HG02610 (cell line): ENCODE results near the gene ITGA6.

ENCODE experiments used
- ATAC-seq: cut with Tn5 transposase; IDR thresholded peaks from one replicate; pipeline ENCODE4 v1.9.1; 2021; ENCODE audit warnings: mild to moderate bottlenecking, moderate library complexity; ENCODE audit not compliant: unreplicated experiment

The ITGA6 gene

GRCh38 chr2:172462849-172463381, 35.5 kb downstream of the ITGA6 start:
- ATAC-seq, result peak; percentile 50

DNA sequence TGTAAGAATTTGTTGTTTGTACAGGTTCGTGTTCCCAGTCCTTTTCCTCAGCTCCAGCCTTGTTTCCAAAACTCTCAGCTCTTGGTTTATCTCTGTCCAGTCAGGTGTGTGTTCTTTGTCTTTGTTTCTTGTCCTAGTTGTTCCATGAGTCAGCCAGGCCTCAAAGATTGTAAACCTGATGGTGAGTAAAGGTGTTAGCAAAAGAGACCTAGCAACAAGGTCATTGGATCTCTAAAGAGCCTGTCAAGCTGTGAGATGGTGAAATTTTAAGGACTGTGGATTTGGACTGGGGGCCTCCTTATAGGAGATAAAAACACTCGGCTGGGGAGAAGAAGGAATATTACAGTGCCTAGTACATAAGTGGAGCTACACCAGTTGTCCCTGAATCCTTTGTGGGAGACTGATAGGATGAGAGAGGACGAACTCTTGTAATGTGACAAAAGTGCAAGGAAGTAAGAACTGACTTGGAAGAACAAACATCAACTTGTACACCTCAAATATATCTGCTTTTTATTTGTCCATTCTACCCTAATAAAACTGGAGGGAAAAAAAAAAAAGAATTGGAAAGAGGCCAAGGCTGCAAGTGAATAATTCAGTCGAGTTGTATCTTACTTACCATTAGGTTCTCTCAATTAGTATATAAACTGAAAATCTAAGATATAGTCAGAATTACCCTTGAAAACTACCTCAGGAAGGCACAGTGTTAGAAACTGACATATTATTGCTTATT, 37.2 kb downstream of the ITGA6 start:
- ATAC-seq, result no peak

GRCh38 chr2:172465417-172466334, 38.3 kb downstream of the ITGA6 start:
- ATAC-seq, result no peak

- ATAC-seq, result no peak
Measured at GRCh38 chr2:172467382-172467781, 40.0 kb downstream of the ITGA6 start.

- no peak for ATAC-seq
Measured at GRCh38 chr2:172470958-172471922, 43.9 kb downstream of the ITGA6 start.

GRCh38 chr2:172472446-172473033, 45.2 kb downstream of the ITGA6 start:
- ATAC-seq, result no peak

DNA sequence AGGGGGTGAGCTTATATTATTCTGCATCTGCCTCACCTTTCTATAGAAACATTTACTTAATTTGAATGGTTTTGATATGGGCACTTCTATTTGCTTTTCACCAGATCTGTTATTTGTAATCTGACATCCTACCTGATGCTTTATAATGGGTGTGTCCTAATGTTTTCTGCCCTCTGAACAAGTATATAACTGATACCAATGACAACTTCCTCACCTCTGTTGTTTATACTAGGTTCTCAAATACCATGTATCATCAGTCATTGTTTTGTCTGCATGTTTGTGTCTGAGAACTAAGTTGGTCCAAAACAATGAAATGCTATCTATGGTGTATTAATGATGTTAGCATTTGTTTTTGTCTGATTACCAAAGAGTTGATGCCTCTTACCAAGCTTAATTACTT, 45.8 kb downstream of the ITGA6 start:
- no peak for ATAC-seq

- no peak for ATAC-seq
Measured at GRCh38 chr2:172478353-172478752, 51.0 kb downstream of the ITGA6 start.

DNA sequence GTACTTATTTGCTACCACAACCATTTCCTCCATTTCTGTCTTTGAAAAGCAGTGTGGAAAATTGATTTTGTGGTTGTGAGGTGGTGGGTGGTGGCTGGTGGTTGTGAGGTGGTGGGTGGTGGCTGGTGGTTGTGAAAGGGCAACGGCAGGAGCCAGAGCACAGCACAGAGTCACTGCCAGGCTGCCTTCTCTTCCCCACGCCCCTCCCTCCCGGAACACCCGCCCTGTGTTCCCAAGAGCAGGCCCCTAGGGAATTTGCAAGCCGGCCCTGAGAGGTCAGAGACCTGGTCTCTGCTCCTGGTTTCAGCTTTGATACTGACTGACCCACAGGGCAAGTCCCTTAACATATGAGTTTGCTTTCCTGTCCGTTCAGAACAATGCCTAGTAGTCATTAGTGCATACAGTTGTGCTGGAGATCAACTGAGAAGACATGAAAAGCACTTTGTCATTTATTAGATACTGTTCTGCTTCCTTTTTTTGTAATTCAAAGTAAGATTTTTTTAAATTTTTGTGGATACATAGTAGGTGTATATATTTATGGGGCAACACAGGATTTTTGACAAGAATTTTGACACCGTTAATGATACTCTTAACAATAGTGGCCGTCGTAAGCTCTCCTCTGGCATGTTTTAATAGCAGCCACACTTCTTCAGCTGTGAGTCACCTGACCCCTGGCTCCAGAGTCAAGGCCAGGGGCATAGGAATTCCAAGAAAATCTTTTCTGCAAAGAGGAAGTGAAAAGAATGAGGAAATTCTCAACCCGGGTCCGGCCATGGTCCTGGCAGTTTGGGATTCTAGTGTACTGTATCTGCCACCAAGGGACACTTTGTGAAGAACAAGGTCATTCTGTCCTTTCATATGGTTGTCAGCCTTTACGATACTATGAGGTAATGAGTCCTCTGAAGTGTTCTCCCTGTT, 53.2 kb downstream of the ITGA6 start:
- ATAC-seq, result no peak

DNA sequence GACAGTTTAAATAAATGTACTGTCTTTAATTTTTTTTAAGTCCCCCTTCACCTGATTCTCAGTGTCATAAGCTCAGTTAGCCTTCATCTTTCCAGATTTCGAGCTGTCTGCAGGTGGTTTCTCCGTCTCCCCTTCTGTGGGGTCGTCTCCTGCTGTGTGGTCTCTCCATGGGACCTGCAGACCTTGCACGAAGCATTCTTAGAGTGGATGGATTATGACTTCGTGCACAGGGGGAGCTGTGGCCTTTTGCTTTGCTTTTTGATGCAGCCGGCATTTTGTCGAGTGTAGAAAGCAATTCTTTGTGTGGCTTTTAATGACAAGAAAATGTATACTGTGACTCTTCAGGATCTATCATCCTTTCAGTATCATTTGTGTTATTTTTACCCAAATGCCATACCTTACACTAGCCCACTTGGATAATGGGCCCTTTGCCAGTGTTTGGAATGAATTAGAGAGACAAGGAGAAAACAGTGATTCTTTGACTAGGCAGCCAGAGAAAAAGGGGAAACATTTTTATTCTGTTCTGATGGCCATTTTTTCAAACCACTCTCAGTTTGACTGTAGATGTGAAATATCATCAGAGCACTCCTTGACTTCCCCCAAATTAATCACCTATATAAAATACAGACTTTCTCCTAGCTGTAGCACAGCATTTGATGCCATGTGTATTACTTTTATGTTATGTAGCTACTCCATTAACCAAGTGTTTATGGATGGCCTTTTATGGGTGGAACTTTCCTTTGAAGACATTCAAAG, 54.3 kb downstream of the ITGA6 start:
- ATAC-seq, result no peak

- ATAC-seq, result no peak
Measured at GRCh38 chr2:172484253-172484652, 56.9 kb downstream of the ITGA6 start.

DNA sequence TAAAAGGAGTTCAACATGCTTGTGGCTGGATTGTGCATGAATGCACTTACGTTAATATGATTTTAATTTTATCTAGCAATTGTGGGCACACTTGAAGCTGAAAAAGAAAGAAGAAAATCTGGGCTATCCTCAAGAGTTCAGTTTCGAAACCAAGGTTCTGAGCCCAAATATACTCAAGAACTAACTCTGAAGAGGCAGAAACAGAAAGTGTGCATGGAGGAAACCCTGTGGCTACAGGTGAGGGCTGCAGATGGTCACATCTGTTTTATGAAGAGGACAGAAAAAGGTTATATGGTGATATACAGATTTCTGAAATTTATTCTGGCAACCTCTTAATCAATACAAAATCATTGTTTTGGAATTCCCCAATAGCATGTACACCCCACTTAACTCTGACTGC, 57.3 kb downstream of the ITGA6 start:
- no peak for ATAC-seq

DNA sequence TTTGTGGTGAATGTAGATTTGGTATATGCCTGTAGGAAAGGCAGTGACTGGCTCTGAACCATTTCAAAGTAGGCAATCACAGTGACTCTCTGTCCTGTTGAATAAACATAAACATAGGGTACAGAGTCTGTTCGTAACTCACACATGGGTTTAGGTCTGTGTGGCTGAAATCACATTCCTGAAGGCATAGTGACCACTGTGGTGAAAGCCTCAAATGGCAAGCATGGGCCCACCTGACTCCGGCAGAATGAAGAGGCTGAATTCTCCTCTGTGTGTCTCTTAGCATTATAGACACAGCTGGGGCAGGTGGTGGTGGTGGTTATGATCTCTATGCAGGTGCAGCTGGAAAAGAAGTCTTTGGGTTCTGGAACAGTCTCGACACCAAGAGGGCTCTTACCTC, 61.2 kb downstream of the ITGA6 start:
- no peak for ATAC-seq

DNA sequence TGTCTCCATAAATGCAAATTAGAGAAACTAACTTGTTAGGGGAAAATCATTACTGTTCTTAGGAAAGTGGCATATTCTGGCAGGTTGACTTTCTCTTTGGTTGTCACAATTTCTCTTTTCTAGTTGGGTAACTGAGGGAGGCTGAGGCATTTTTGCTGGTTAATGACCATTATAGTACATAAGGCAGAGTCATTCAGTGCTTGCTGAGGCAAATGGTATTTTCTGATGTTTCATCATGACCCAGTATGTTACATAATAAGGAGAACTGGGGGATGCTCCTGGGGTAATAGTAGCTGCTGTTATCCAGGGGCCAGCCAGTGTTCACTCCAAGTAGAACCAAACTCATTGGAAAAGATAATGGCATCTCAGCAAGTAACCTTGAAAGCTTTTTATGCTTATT, 62.3 kb downstream of the ITGA6 start:
- no peak for ATAC-seq

DNA sequence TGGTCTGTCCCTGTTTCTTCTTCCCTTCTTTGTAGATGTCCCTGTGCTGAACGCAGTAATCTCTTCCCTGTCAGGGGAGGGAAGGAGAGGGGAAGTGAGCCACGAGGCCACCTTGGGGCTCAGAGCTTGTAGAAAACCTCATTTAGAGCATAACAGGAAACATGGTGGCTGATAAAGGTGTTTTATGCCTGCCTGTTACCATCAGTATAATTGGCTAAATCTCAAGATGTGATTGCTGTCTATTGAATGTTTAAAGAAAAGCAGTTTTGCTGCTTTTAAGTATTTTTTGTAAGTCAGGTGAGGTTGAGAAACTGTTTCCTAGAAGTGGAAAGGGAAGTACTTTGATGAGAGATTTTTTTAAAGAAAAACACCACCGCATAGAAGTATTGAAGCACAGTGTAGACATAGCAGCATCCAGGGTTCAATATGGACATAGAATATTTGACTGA, 68.8 kb downstream of the ITGA6 start:
- ATAC-seq, result no peak

- ATAC-seq, result no peak
Measured at GRCh38 chr2:172507199-172507598, 79.8 kb downstream of the ITGA6 start.

DNA sequence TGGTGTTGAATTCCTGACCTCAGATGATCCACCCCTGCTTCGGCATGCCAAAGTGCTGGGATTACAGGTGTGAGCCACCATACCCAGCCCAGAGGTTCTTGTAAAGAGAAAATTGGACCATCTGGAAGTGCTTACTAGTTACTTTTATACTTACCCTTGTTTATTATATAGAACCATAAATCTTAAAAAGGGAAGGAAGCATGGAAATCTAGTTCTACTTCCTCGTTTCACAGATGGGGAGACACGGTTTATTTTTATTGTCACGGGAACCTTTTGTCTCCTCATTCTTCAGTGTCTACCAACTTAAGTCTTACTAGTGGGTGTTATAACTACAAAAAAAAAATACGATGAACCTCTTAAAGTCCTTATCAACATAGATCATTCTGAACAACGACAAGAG, 82.7 kb downstream of the ITGA6 start:
- no peak for ATAC-seq

DNA sequence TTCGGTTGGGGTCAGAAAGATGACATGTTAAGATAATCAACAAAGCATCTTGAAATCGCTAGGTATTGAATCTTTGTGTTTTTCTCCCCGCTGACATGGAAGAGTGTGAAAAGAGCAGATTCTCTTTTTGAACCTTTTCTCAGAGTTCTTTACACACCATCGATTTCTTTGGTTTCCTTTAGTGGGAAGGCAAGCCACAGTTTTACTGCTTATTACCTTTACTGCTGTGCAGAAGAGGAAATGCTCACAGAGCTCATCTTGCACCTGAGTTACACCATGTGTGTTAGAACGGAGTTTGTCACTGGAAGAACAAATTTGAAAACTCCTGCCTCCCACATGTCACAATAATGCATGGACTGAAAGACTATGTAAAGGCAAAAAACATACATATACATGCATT, 83.2 kb downstream of the ITGA6 start:
- ATAC-seq, result no peak
